IPS-NIHi11 (cell line): ENCODE results near the gene ITPK1.

Experiments used
- DNase-seq: peaks from one replicate; pipeline ENCODE4 v3.0.0; 2012; ENCODE audit warnings: mixed read lengths, low spot score

ITPK1 gene

GRCh38 chr14:93104961-93105360 lies 10.8 kb downstream of the ITPK1 start:
- DNase-seq, result peak; percentile 67

GRCh38 chr14:93103392-93104080 lies 12.2 kb downstream of the ITPK1 start:
- no peak for DNase-seq

GRCh38 chr14:93102141-93102540 lies 13.6 kb downstream of the ITPK1 start:
- DNase-seq, result no peak

GRCh38 chr14:93101181-93101580 lies 14.5 kb downstream of the ITPK1 start:
- DNase-seq, result no peak

- DNase-seq, result peak; percentile 8
Measured at GRCh38 chr14:93100570-93100969, 15.2 kb downstream of the ITPK1 start.

- no peak for DNase-seq
Measured at GRCh38 chr14:93100100-93100499, 15.6 kb downstream of the ITPK1 start.

GRCh38 chr14:93099643-93100042 lies 16.1 kb downstream of the ITPK1 start:
- peak; percentile 11 for DNase-seq

- no peak for DNase-seq
Measured at GRCh38 chr14:93099196-93099595, 16.5 kb downstream of the ITPK1 start.

- DNase-seq, result no peak
Measured at GRCh38 chr14:93096691-93097322, 18.9 kb downstream of the ITPK1 start.

- no peak for DNase-seq
Measured at GRCh38 chr14:93095742-93096510, 19.8 kb downstream of the ITPK1 start.

GRCh38 chr14:93094121-93094918 lies 21.4 kb downstream of the ITPK1 start:
- no peak for DNase-seq

GRCh38 chr14:93092606-93093556 lies 22.8 kb downstream of the ITPK1 start:
- no peak for DNase-seq

GRCh38 chr14:93091666-93092065 lies 24.1 kb downstream of the ITPK1 start:
- DNase-seq, result no peak

- no peak for DNase-seq
Measured at GRCh38 chr14:93090826-93091555, 24.7 kb downstream of the ITPK1 start.

- DNase-seq, result no peak
Measured at GRCh38 chr14:93089521-93090269, 26.0 kb downstream of the ITPK1 start.

- no peak for DNase-seq
Measured at GRCh38 chr14:93086441-93087055, 29.2 kb downstream of the ITPK1 start.

GRCh38 chr14:93085911-93086310 lies 29.8 kb downstream of the ITPK1 start:
- DNase-seq, result peak; percentile 67

- no peak for DNase-seq
Measured at GRCh38 chr14:93084866-93085857, 30.6 kb downstream of the ITPK1 start.
